ENCODE measurements around the gene FGF21.
"Not testable (repeated sequence)": the region's sequence is repeated elsewhere in the genome, so short reads cannot be mapped to it uniquely, and the experiment has no call there.

FGF21 gene

GRCh38 chr19:48760504-48761205 is 5.3 kb downstream of the FGF21 start:
- TF ChIP-seq, protein P1, sequence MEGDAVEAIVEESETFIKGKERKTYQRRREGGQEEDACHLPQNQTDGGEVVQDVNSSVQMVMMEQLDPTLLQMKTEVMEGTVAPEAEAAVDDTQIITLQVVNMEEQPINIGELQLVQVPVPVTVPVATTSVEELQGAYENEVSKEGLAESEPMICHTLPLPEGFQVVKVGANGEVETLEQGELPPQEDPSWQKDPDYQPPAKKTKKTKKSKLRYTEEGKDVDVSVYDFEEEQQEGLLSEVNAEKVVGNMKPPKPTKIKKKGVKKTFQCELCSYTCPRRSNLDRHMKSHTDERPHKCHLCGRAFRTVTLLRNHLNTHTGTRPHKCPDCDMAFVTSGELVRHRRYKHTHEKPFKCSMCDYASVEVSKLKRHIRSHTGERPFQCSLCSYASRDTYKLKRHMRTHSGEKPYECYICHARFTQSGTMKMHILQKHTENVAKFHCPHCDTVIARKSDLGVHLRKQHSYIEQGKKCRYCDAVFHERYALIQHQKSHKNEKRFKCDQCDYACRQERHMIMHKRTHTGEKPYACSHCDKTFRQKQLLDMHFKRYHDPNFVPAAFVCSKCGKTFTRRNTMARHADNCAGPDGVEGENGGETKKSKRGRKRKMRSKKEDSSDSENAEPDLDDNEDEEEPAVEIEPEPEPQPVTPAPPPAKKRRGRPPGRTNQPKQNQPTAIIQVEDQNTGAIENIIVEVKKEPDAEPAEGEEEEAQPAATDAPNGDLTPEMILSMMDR (IDR thresholded peaks at IDR 0.05; ENCODE audit: low read depth, low read length, missing control alignments) = no peak
- no peak overlapping the region for H3K4me3 ChIP-seq (replicated peaks; ENCODE audit: low read depth, low read length)
- no peak for DNase-seq (ENCODE audit: extremely low read depth, low read depth)

GRCh38 chr19:48765816-48766215 is 10.5 kb downstream of the FGF21 start:
- not testable (repeated sequence) for DNase-seq (ENCODE audit: extremely low read depth, low read depth); H3K4me3 ChIP-seq (replicated peaks; ENCODE audit: low read depth, low read length)

GRCh38 chr19:48768171-48768753 is 12.9 kb downstream of the FGF21 start:
- not testable (repeated sequence) for DNase-seq (ENCODE audit: extremely low read depth, low read depth); H3K4me3 ChIP-seq (replicated peaks; ENCODE audit: low read depth, low read length)

- TF ChIP-seq, protein P1 (IDR thresholded peaks at IDR 0.05; ENCODE audit: low read depth, low read length, missing control alignments) = no peak
- H3K4me3 ChIP-seq (replicated peaks; ENCODE audit: low read depth, low read length) = no peak overlapping the region
- DNase-seq (ENCODE audit: extremely low read depth, low read depth) = no peak
These were observed 13.8 kb downstream of the FGF21 start for GRCh38 chr19:48768994-48769713.

DNA sequence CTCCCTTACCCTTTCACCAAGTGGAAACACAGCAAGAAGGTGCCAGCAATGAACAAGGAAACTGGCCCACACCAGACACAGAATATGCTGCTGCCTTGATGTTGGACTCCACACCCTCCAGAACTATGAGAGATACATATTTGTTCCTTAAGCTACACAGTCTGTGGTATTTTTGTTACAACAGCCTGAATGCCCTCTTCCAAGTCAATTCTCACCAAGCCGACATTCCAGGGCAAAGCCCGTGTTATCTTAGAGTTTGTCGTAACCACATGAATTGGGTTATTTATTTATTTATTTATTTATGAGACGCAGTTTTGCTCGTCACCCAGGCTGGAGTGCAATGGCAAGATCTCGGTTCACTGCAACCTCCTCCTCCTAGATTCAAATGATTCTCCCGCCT is 14.9 kb downstream of the FGF21 start:
- DNase-seq (ENCODE audit: extremely low read depth, low read depth) = no peak
- no peak overlapping the region for H3K4me3 ChIP-seq (replicated peaks; ENCODE audit: low read depth, low read length)
- TF ChIP-seq, protein P1 (IDR thresholded peaks at IDR 0.05; ENCODE audit: low read depth, low read length, missing control alignments) = no peak

DNA sequence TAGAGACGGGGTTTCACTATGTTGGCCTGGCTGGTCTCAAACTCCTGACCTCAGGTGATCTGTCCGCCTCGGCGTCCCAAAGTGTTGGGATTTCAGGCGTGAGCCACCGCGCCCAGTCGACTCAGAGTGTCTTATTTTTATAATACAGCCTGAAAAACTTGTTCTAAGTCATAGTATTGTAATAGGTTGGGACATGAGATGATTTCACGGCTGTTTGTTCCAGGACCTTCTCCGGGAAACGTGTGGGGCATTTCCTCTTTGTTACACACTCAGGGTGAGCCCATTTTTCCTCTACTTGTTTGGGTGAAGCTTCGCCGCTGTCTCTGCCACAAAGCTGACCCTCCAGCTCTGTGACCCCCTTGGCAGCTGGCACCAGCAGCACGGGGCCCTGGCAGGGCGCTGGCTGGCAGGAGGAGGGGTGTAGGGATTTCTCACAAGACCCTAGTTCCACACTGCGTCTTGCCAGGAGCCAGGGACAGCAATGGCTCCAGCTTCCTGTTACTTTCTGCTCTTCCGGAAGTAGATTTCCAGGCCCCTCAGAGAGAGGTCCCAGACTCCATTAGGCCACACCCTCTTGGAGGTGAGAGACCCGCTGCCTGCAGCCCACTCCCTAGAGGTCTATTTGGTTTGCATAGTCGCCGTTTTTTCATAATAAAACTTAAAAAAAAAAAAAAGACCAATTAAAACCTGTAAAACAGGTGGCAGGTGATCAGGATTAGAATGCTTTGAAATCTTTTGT is 15.6 kb downstream of the FGF21 start:
- no peak overlapping the region for H3K4me3 ChIP-seq (replicated peaks; ENCODE audit: low read depth, low read length)
- no peak for DNase-seq (ENCODE audit: extremely low read depth, low read depth)
- TF ChIP-seq, protein P1 (IDR thresholded peaks at IDR 0.05; ENCODE audit: low read depth, low read length, missing control alignments) = no peak

DNA sequence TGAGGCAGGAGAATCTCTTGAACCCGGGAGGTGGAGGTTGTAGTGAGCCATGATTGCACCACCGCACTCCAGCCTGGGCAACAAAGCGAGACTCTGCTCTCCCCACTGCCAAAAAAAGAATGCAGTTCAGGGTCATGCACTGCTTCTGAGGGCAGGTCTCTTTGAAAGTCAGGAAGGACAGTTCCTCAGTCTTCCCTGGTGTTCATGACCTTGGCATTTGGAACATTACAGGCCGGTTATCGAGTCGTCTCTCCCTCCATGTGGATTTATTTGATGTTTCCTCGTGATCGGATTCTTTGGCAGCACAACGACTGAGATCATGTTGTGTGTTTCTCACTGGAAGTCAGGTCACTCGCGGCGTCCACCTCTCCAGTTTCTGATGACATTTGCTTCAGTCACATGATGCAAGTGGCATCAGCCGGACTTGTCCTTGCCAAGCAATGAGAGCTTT is 17.2 kb downstream of the FGF21 start:
- TF ChIP-seq, protein P1 (IDR thresholded peaks at IDR 0.05; ENCODE audit: low read depth, low read length, missing control alignments) = no peak
- DNase-seq (ENCODE audit: extremely low read depth, low read depth) = no peak
- H3K4me3 ChIP-seq (replicated peaks; ENCODE audit: low read depth, low read length) = no peak overlapping the region
